HEK293 (cell line): Measurements from ENCODE around the gene PTPRN2.

Source experiments
- BCL11A ChIP-seq: fragments of 450-650 bp; formaldehyde crosslinking; IDR thresholded peaks from 2 replicates; pipeline ENCODE4 v1.5.1; 2016; ENCODE audit warnings: low read depth, missing biosample characterization, missing genetic modification characterization
- CTCF ChIP-seq: fragments of 450-650 bp; formaldehyde crosslinking; IDR thresholded peaks from 2 replicates; pipeline ENCODE4 v1.5.1; 2016; ENCODE audit warnings: missing biosample characterization, missing genetic modification characterization
- HOXC10 ChIP-seq: sonication (generic); formaldehyde crosslinking; IDR thresholded peaks from 2 replicates; pipeline ENCODE4 v1.8.1; 2023; ENCODE audit warnings: mild to moderate bottlenecking, missing genetic modification reagents
- KLF8 ChIP-seq: fragments of 450-650 bp; formaldehyde crosslinking; IDR thresholded peaks from 2 replicates; pipeline ENCODE4 v1.5.1; 2016; ENCODE audit warnings: missing biosample characterization, missing genetic modification characterization
- PATZ1 ChIP-seq: fragments of 450-650 bp; formaldehyde crosslinking; IDR thresholded peaks from 2 replicates; pipeline ENCODE4 v1.5.1; 2016; ENCODE audit warnings: missing biosample characterization, missing genetic modification characterization
- PBX3 ChIP-seq: sonication (generic); formaldehyde crosslinking; IDR thresholded peaks from 2 replicates; pipeline ENCODE4 v1.8.1; 2022; ENCODE audit warnings: mild to moderate bottlenecking, moderate library complexity, missing genetic modification reagents
- PRDM1 ChIP-seq: fragments of 450-650 bp; formaldehyde crosslinking; IDR thresholded peaks from 2 replicates; pipeline ENCODE4; 2016; ENCODE audit warnings: missing biosample characterization, missing genetic modification characterization
- REST ChIP-seq: fragments of 450-650 bp; formaldehyde crosslinking; IDR thresholded peaks from 2 replicates; pipeline ENCODE4 v1.5.1; 2016; ENCODE audit warnings: missing biosample characterization, missing genetic modification characterization
- SP2 ChIP-seq: fragments of 450-650 bp; formaldehyde crosslinking; IDR thresholded peaks from 2 replicates; pipeline ENCODE4 v1.5.1; 2016; ENCODE audit warnings: missing biosample characterization, missing genetic modification characterization
- ZFP37 ChIP-seq: fragments of 450-650 bp; formaldehyde crosslinking; IDR thresholded peaks from 2 replicates; pipeline ENCODE4 v1.5.1; 2016; ENCODE audit warnings: missing biosample characterization, missing genetic modification characterization
- ZNF132 ChIP-seq: fragments of 450-650 bp; formaldehyde crosslinking; IDR thresholded peaks from 2 replicates; pipeline ENCODE4 v1.5.1; 2017; ENCODE audit warnings: missing biosample characterization, missing genetic modification characterization, borderline replicate concordance
- ZNF174 ChIP-seq: fragments of 450-650 bp; formaldehyde crosslinking; IDR thresholded peaks from 2 replicates; pipeline ENCODE4 v1.5.0; 2017; ENCODE audit warnings: missing biosample characterization, mild to moderate bottlenecking, missing genetic modification characterization
- ZNF776 ChIP-seq: fragments of 450-650 bp; formaldehyde crosslinking; IDR thresholded peaks from 2 replicates; pipeline ENCODE4 v1.5.0; 2017; ENCODE audit warnings: missing biosample characterization, missing genetic modification characterization, borderline replicate concordance
- TF ChIP-seq, protein P1 (sequence below): fragments of 450-650 bp; formaldehyde crosslinking; IDR thresholded peaks from 2 replicates; pipeline ENCODE4; 2016; ENCODE audit warnings: missing biosample characterization, missing genetic modification characterization

DNA sequence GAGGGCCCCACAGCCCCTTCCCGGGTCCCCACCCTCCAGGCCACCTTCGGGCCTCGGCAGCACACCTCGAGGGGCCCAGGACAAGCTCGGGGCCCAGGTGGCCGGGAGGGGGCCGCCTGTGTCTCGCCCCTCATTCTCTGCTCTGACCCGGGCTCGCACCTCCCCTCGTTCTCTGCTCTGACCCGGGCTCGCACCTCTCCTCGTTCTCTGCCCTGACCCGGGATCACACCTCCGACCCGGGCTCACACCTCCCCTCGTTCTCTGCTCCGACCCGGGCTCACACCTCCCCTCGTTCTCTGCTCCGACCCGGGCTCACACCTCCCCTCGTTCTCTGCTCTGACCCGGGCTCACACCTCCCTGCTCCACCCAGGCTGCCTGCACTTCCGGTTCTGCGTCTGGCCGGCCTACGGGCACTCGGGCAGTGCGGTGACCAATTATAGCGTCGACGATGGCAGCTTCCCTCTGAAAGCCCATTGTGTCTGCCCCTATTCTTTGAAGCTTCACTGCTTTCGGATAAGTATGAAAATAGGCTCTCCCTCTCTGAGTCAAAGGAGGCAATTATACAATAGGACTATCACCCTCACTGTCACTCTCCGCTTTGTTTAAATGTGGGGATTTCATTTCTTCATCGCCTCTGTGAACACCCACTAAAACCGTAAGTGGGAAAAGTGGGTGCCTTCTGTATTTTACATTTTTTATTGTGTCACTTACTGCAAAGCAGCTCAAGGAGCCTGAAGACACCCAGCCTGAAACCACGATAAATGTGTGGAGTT is 793.5 kb downstream of the PTPRN2 start:
- TF ChIP-seq, protein P1, sequence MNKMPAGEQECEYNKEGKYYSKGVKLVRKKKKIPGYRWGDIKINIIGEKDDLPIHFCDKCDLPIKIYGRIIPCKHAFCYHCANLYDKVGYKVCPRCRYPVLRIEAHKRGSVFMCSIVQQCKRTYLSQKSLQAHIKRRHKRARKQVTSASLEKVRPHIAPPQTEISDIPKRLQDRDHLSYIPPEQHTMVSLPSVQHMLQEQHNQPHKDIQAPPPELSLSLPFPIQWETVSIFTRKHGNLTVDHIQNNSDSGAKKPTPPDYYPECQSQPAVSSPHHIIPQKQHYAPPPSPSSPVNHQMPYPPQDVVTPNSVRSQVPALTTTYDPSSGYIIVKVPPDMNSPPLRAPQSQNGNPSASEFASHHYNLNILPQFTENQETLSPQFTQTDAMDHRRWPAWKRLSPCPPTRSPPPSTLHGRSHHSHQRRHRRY (tag by site-specific recombination), result no peak
- TF ChIP-seq CTCF (tag by site-specific recombination) (no peak), PBX3 (CRISPR knock-in tag) (no peak), ZNF776 (tag by site-specific recombination) (no peak), KLF8 (tag by site-specific recombination) (no peak), PRDM1 (tag by site-specific recombination) (no peak), BCL11A (tag by site-specific recombination) (no peak), ZNF132 (tag by site-specific recombination) (no peak), REST (tag by site-specific recombination) (no peak), SP2 (tag by site-specific recombination) (no peak), PATZ1 (no peak), ZFP37 (tag by site-specific recombination) (no peak), ZNF174 (tag by site-specific recombination) (no peak), HOXC10 (CRISPR knock-in tag) (no peak)
